ENCODE results near the gene PCCA. TPM values are rescaled to one million over a fixed set of nuclear protein-coding genes. Genes with fewer than 3 reads are reported as not detected.

The PCCA gene
- total and polyA plus RNA-seq, 2 of the 13 experiments (the other 11 are each of a cell fraction or from before 2014, with no cell fraction given): 15.0 to 32.2 TPM

DNA sequence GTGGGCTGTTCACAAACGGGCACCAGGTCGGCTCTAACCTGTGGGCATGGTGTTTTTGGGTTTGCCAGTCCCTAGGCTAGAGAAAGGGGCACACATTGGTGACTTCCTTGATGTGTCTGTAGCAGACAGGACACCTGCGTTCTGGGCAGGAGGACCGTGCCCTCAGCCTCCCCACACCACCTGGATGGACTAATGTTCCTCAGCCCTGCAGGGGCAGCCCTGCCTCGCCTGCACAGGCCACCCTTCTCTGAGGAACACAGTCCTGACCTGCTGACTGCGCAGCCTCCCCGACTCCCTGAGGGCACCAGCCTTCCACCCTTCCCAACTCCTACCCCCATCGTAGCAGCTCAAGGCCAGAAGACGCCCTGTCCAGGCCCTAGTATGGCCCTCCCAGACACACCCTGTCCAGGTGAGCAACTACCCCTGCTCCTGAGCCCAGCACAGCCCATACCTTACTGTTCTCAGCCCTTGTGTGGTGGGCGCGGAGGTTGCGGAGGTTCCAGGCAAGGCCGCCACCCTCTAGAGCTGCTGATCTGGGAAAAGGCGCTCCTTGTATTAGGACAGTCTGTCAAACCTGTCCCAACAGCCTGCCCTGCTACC lies 444.0 kb downstream of the PCCA start:
- DNase-seq (ENCODE audit: low spot score) (no peak), ATAC-seq (peak; percentile 27), FAIRE-seq (no peak)
- H3K9ac ChIP-seq (ENCODE audit: insufficient read depth, low read depth, low read length): no peak overlapping the region
- H3K36me3 ChIP-seq (replicated peaks in 1 of 2; ENCODE audit: control insufficient read depth in 1 of 2, insufficient read depth in 2 of 2, low read length in 2 of 2): peaks cover 5 to 7% of the 10 kb centered on the region in 2 experiments; a peak in 2 of 5 replicates
- intact Hi-C loops (cut with micrococcal nuclease; ENCODE audit: unreplicated experiment) (no loop called here), in situ Hi-C loops (cut with HindIII; ENCODE audit: extremely low pct_ligation_motif_present, low pct_unique_long_range_greater_than_20kb) (loop anchor here (25.0 kb wide), 1 partner anchor 871 kb away; no protein-coding TSS in a partner anchor)
- no peaks in the 10 kb centered on the region; a peak in 1 of 5 replicates for H3K27me3 ChIP-seq (ENCODE audit: control insufficient read depth in 1 of 2, insufficient read depth in 2 of 2, low read length in 2 of 2)
- no peak for TF ChIP-seq PAXIP1 (CRISPR knock-in tag; conservative IDR thresholded peaks at IDR 0.05)
- TF ChIP-seq ZBTB33 (CRISPR knock-in tag; IDR thresholded peaks at IDR 0.05): peak; percentile 53; the same call in 1 of the 2 replicates
- no peak overlapping the region for H3K27ac ChIP-seq (ENCODE audit: extremely low read length, insufficient read depth, low read length)
- peaks cover 34% of the 10 kb centered on the region for H3K4me1 ChIP-seq (ENCODE audit: insufficient read depth, low read length)
- H4K20me1 ChIP-seq (ENCODE audit: insufficient read depth, low read length): no peaks in the 10 kb centered on the region
- H3K4me2 ChIP-seq (ENCODE audit: low read depth, low read length): no peak overlapping the region
- CTCF ChIA-PET (ENCODE audit: low intra/inter-chr PET ratio, low total read pairs): no interaction called here
- WGBS (ENCODE audit: low lambda C conversion rate): 99% methylated on average over 11 of the region's 14 CpGs
- H3K4me3 ChIP-seq (replicated peaks in 1 of 3; ENCODE audit: insufficient read depth in 1 of 3, low read depth in 2 of 3, low read length in 3 of 3): no peak overlapping the region
- H2AFZ ChIP-seq (ENCODE audit: low read length): no peak overlapping the region
- BruUV-seq (replicated peaks): no TSS peak
- POLR2A ChIA-PET: no interaction called here
- H3K9me3 ChIP-seq (ENCODE audit: low read length): no peaks in the 10 kb centered on the region
- H3K79me2 ChIP-seq (ENCODE audit: insufficient read depth, low read length): no peaks in the 10 kb centered on the region
